HAP-1 (cell line): ENCODE measurements around the gene AP4E1.
"Not testable (repeated sequence)": the region's sequence is repeated elsewhere in the genome, so short reads cannot be mapped to it uniquely, and the experiment has no call there.

ENCODE experiments used
- DNase-seq, 2 experiments: peaks; one replicate each; pipeline ENCODE4 v3.0.0-alpha.2; 2016 to 2020; ENCODE audit warnings: low spot score in 2 of 2
- H3K27me3 ChIP-seq: fragments of 250-450 bp; sonication (Bioruptor Pico); 2 replicates; pipeline ENCODE4 v1.5.1; 2020; ENCODE audit warnings: low read depth, mild to moderate bottlenecking, moderate library complexity
- H3K36me3 ChIP-seq: fragments of 250-450 bp; sonication (Bioruptor Pico); replicated peaks from 2 replicates; pipeline ENCODE4 v1.5.1; 2020; ENCODE audit warnings: mild to moderate bottlenecking
- H3K4me1 ChIP-seq: fragments of 250-450 bp; sonication (Bioruptor Pico); 2 replicates; pipeline ENCODE4 v1.5.1; 2020; ENCODE audit warnings: mild to moderate bottlenecking
- H3K4me3 ChIP-seq: fragments of 250-450 bp; sonication (Bioruptor Pico); 2 replicates; pipeline ENCODE4 v1.5.1; 2020; ENCODE audit warnings: mild to moderate bottlenecking, moderate library complexity
- H3K9me3 ChIP-seq: fragments of 250-450 bp; sonication (Bioruptor Pico); 2 replicates; pipeline ENCODE4 v1.5.1; 2020; ENCODE audit warnings: mild to moderate bottlenecking, moderate library complexity
- in situ Hi-C: fragments of 300-500 bp; cut with MboI; formaldehyde crosslinking; loops from 3 replicates; pipeline ENCODE4 v1.14.3; 2020; ENCODE audit warnings: low sequenced_read_pairs, inconsistent platforms, mixed read lengths

AP4E1 gene

GRCh38 chr15:51025454-51025846 is 117.0 kb downstream of the AP4E1 start:
- no peaks in the 10 kb centered on the region for H3K9me3 ChIP-seq
- H3K36me3 ChIP-seq = no peaks in the 10 kb centered on the region
- H3K4me3 ChIP-seq = no peak overlapping the region
- DNase-seq = no peak
- H3K27me3 ChIP-seq = no peaks in the 10 kb centered on the region
- in situ Hi-C loops = no loop called here
- no peaks in the 10 kb centered on the region for H3K4me1 ChIP-seq

DNA sequence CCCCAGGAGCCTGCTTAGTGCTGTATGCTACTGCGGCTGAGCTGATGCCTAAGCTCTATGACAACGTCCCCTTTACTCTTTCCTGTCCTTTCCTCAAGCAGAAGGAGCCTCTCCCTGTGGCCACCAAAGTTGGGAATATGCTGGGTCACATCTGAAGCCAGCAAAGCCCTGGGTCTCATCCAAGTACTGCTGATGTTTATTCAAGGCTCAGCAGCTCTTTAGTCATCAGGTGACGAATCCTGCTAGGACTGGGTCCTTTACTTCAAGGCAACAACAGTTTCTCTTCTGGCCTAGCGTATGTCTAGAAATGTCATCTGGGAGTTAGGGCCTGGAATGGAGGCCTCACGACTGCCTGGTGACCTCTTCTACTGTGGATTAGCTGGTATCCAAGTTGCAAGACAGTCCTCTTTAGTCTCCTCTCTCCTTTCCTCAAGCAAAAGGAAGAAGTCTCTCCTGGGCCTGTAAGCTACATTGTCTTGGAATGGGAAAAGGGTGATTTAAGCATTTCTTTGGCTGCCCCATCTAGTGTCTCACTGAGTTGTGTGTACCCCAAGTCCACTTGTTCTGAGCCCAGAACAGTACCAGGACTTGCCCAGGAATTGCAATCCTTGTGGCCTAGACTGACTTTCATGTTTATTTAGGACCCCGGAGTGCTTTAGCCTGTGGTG is 122.3 kb downstream of the AP4E1 start:
- H3K27me3 ChIP-seq = no peaks in the 10 kb centered on the region
- no peaks in the 10 kb centered on the region for H3K36me3 ChIP-seq
- no peaks in the 10 kb centered on the region for H3K4me1 ChIP-seq
- in situ Hi-C loops = no loop called here
- H3K9me3 ChIP-seq = no peaks in the 10 kb centered on the region
- no peak overlapping the region for H3K4me3 ChIP-seq
- DNase-seq = no peak

- H3K9me3 ChIP-seq, H3K4me3 ChIP-seq, H3K4me1 ChIP-seq, DNase-seq, H3K36me3 ChIP-seq, H3K27me3 ChIP-seq, in situ Hi-C loops: not testable (repeated sequence)
Measured at GRCh38 chr15:51037474-51037873, 129.0 kb downstream of the AP4E1 start.

DNA sequence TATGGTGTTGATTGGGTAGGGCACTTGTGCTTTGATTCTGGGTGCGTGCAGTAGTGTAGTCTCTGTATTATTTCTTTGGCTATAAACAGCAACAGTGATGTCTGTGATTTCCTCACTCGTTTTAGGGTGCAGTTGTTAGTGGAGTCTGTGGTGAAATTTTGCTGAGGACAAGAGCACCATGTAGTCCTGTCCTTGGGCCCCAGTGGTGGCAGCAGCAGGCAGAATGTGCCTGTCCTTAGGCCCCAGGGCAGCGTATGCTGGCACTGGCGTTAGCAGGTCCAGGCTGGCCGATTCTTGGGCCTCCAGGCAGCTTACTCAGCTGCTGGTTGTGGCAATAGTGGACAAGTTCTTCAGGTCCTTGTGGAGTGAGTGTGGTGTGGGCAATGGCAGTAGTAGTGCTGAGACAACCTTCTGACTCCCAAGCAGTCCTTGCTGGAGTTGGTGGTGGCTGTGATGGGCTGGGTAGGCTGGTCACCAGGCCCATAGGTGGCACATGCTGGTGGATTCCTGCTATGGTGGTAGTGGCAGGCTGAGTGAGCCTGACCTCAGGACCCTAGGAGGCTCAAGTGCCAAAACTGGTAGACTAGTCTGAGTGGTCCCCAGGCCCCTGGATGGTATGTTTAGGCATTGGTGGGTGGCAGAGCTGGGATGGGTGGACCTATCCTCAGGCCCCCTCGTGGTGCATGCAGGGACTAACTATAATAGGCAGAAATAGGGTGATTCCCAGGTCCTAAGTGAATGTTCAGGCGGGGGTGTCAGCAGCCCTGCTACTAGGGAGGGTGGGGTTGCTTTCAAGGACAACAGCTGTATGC is 129.9 kb downstream of the AP4E1 start:
- Histone ChIP-seq H3K4me1 (no peaks in the 10 kb centered on the region), H3K4me3 (no peak overlapping the region), H3K9me3 (no peaks in the 10 kb centered on the region), H3K27me3 (no peaks in the 10 kb centered on the region), H3K36me3 (no peaks in the 10 kb centered on the region)
- DNase-seq = no peak
- in situ Hi-C loops = no loop called here

DNA sequence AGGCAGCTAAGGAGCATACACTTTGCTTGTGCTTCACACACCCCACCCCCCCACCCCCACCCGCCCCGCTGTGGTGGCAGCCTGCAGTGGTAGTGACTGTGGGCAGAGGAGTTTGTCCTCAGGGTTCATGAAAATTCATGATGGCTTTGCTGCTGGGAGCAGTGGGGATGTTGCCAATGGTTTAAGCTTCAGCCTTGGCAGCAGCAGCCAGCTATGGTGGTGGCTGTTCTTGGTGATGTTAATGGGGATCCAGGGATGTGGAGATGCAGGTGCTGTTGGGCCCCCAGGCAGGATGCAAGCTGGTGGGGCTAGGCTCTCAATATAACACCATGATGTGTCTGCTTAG is 130.5 kb downstream of the AP4E1 start:
- Histone ChIP-seq H3K4me3 (no peak overlapping the region), H3K36me3 (no peaks in the 10 kb centered on the region), H3K4me1 (no peaks in the 10 kb centered on the region), H3K27me3 (no peaks in the 10 kb centered on the region), H3K9me3 (no peaks in the 10 kb centered on the region)
- in situ Hi-C loops = no loop called here
- DNase-seq = no peak

DNA sequence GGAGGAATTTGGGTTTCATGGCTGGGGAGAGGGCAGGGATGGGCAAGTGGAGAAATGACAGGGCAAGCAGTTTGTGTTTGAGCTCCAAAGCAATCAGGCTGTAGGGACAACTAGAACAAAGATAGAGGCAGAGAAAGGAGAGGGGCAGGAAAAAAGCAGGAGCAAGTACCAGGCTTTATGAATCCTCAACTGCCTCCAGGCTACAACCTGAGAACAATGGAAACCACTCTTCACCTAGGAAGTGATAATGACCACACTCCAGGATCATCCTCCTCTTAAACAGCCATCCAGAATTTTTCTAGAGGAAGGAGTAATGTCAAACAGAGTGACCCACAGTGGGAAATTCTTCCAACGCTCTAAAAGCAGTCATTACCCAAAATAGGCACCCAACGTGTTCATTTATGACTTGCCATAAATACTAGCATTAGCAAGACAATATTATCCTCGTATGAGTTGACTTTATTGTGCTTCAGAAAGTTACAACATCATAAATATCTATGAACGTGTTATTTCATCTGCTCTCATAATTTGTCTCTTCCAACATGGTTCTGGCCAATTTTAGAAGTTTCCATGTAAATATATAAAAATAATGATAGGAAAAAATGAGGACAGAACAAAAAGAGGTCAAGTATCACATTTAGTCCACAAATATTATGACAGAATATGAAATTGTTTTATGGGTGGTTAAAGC is 135.7 kb downstream of the AP4E1 start:
- H3K27me3 ChIP-seq = no peaks in the 10 kb centered on the region
- no peak overlapping the region for H3K4me3 ChIP-seq
- no peaks in the 10 kb centered on the region for H3K36me3 ChIP-seq
- no peaks in the 10 kb centered on the region for H3K4me1 ChIP-seq
- in situ Hi-C loops = no loop called here
- no peak for DNase-seq
- no peaks in the 10 kb centered on the region for H3K9me3 ChIP-seq

- H3K27me3 ChIP-seq = peaks cover 4% of the 10 kb centered on the region; the same call in 1 of the 2 replicates
- no peaks in the 10 kb centered on the region for H3K4me1 ChIP-seq
- no peaks in the 10 kb centered on the region for H3K36me3 ChIP-seq
- H3K9me3 ChIP-seq = no peaks in the 10 kb centered on the region
- in situ Hi-C loops = no loop called here
- no peak for DNase-seq
- no peak overlapping the region for H3K4me3 ChIP-seq
Measured at GRCh38 chr15:51046016-51046415, 137.5 kb downstream of the AP4E1 start.

DNA sequence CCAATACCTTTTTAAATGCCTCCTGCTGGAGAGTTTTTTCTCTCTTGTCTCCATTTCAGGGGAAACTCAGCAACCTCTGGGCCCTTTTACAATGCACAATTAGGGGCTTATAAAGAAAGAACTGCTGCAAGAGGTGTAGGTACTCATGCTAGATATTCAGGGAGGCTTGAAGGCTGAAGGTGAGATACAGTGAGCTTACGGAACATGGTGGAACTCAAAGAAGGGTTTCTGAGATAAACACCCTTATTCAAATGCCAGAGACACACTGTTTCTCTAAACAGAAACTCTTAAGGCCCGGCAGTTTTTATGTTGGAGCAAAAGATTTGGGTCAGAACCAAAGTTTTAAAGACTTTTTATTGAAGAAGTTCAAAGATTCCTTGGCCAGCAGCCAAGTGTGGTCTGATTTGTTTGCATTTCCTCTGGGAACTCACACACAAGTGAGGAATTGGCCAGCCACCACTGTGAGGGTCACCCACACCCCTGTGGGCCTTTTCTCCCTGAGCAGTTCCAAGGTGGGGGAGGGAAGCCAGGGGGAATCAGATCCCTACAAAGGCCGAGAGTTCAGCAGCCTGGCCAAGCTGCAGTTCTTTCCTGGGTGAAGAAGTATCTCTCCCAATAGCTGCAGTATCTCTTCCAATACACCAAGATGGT is 138.4 kb downstream of the AP4E1 start:
- H3K4me1 ChIP-seq = no peaks in the 10 kb centered on the region
- DNase-seq = no peak
- in situ Hi-C loops = no loop called here
- H3K4me3 ChIP-seq = no peak overlapping the region
- peaks cover 4% of the 10 kb centered on the region; the same call in 1 of the 2 replicates for H3K27me3 ChIP-seq
- no peaks in the 10 kb centered on the region for H3K9me3 ChIP-seq
- no peaks in the 10 kb centered on the region for H3K36me3 ChIP-seq

- no peaks in the 10 kb centered on the region for H3K9me3 ChIP-seq
- in situ Hi-C loops = no loop called here
- H3K4me3 ChIP-seq = no peak overlapping the region
- no peaks in the 10 kb centered on the region for H3K4me1 ChIP-seq
- peaks cover 4% of the 10 kb centered on the region; the same call in 1 of the 2 replicates for H3K27me3 ChIP-seq
- no peaks in the 10 kb centered on the region for H3K36me3 ChIP-seq
- DNase-seq = no peak
Measured at GRCh38 chr15:51048308-51048707, 139.8 kb downstream of the AP4E1 start.

DNA sequence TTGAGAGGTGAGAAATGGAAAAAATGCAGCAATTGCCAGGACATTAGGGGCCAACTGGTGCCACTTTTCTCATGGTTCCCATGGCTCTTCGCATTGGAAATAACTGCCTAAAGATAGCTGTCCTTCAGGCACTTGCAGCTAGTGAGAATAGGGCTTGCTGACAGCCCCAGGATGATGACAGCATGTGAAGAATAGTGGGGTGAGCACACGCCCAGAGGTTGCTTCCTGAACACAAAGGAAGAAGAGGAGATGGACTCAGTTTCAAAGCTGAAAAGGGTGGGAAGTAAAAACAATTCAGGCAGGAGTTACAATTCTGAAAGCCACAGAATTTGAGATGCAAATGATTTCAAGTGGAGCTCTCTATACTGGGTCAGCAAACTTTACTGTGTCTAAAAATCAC is 140.6 kb downstream of the AP4E1 start:
- no peak for DNase-seq
- Histone ChIP-seq H3K27me3 (peaks cover 4% of the 10 kb centered on the region; the same call in 1 of the 2 replicates), H3K36me3 (no peaks in the 10 kb centered on the region), H3K9me3 (no peaks in the 10 kb centered on the region), H3K4me3 (no peak overlapping the region), H3K4me1 (no peaks in the 10 kb centered on the region)
- in situ Hi-C loops = no loop called here

DNA sequence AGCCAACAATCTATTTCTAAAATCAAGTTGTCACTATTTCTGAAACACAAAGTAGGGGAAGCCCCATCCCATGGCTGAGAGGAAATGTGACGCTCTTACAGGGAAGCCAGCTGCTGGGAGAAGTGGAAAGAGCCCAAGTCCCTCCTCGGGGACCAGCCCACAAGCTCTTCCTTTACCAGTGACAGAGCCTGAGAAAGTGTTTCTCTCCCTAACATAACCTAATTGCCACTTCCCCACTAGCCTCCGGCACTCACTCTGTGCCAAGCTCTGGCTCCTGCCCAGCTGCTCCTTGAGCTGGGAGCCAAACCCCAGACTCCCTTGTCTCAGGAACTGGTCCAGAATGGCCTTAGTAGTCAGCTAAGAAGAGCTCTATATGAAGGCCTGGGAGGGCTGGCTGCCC is 143.3 kb downstream of the AP4E1 start:
- Histone ChIP-seq H3K9me3 (no peaks in the 10 kb centered on the region), H3K4me3 (no peak overlapping the region), H3K36me3 (no peaks in the 10 kb centered on the region), H3K4me1 (no peaks in the 10 kb centered on the region), H3K27me3 (peaks cover 4% of the 10 kb centered on the region)
- in situ Hi-C loops = no loop called here
- DNase-seq = no peak

- Histone ChIP-seq H3K27me3 (peaks cover 4% of the 10 kb centered on the region), H3K9me3 (no peaks in the 10 kb centered on the region), H3K4me1 (no peaks in the 10 kb centered on the region), H3K4me3 (no peak overlapping the region), H3K36me3 (no peaks in the 10 kb centered on the region)
- in situ Hi-C loops = no loop called here
- DNase-seq = no peak
Measured at GRCh38 chr15:51053571-51053970, 145.1 kb downstream of the AP4E1 start.

GRCh38 chr15:51054535-51054934 is 146.1 kb downstream of the AP4E1 start:
- no peaks in the 10 kb centered on the region for H3K4me1 ChIP-seq
- DNase-seq = no peak
- no peaks in the 10 kb centered on the region for H3K9me3 ChIP-seq
- no peak overlapping the region for H3K4me3 ChIP-seq
- H3K36me3 ChIP-seq = no peaks in the 10 kb centered on the region
- H3K27me3 ChIP-seq = peaks cover 4% of the 10 kb centered on the region
- in situ Hi-C loops = no loop called here
